Measurements from ENCODE around the gene DYSF. TPM values are rescaled to one million over a fixed set of nuclear protein-coding genes. Genes with fewer than 3 reads are reported as not detected.

DYSF gene
- total RNA-seq, 2 donors from 2014 or later: 1.4 to 3.1 TPM

- Histone ChIP-seq H3K27ac (ENCODE audit: low read depth, low read length) (no peak overlapping the region), H3K36me3 (ENCODE audit: control insufficient read depth, insufficient read depth, low read length) (no peaks in the 10 kb centered on the region), H3K27me3 (ENCODE audit: control insufficient read depth, insufficient read depth, low read length, poor library complexity, severe bottlenecking) (no peaks in the 10 kb centered on the region), H3K4me3 (ENCODE audit: low read length) (no peak overlapping the region), H3K9ac (ENCODE audit: extremely low read depth, low read length, poor library complexity, severe bottlenecking) (no peak overlapping the region), H3K4me1 (ENCODE audit: control insufficient read depth, insufficient read depth, low read length) (peaks cover 3% of the 10 kb centered on the region), H3K9me3 (ENCODE audit: control insufficient read depth, low read length) (no peaks in the 10 kb centered on the region)
- DNase-seq: no peak
- TF ChIP-seq CTCF (conservative IDR thresholded peaks at IDR 0.05): no peak
- 62 to 90% methylated on average over 3 to 10 of the region's 10 CpGs for WGBS, 2 experiments (ENCODE audit: insufficient coverage in 1 of 2, insufficient read length in 1 of 2)
- peaks cover 2% of the 10 kb centered on the region for H3K27me3 Mint-ChIP-seq (ENCODE audit: insufficient read depth)
- H3K9me3 Mint-ChIP-seq: no peaks in the 10 kb centered on the region
- peaks cover 10% of the 10 kb centered on the region for H3K4me1 Mint-ChIP-seq
- no peaks in the 10 kb centered on the region for H3K36me3 Mint-ChIP-seq (ENCODE audit: low read depth)
- peak overlapping the region; percentile 49 for H3K27ac Mint-ChIP-seq
- H3K4me3 Mint-ChIP-seq: no peak overlapping the region
These were observed 136.4 kb downstream of the DYSF start for GRCh38 chr2:71589763-71590162.

GRCh38 chr2:71591044-71591443 is 137.7 kb downstream of the DYSF start:
- Histone ChIP-seq H3K27ac (ENCODE audit: low read depth, low read length) (no peak overlapping the region), H3K4me3 (ENCODE audit: low read length) (no peak overlapping the region), H3K27me3 (ENCODE audit: control insufficient read depth, insufficient read depth, low read length, poor library complexity, severe bottlenecking) (no peaks in the 10 kb centered on the region), H3K36me3 (ENCODE audit: control insufficient read depth, insufficient read depth, low read length) (no peaks in the 10 kb centered on the region), H3K9ac (ENCODE audit: extremely low read depth, low read length, poor library complexity, severe bottlenecking) (no peak overlapping the region), H3K4me1 (ENCODE audit: control insufficient read depth, insufficient read depth, low read length) (peaks cover 3% of the 10 kb centered on the region), H3K9me3 (ENCODE audit: control insufficient read depth, low read length) (no peaks in the 10 kb centered on the region)
- H3K27me3 Mint-ChIP-seq (ENCODE audit: insufficient read depth): peaks cover 2% of the 10 kb centered on the region
- H3K27ac Mint-ChIP-seq: peak overlapping the region; percentile 21
- 92 to 96% methylated on average over 3 of the region's 3 CpGs for WGBS, 2 experiments (ENCODE audit: insufficient coverage in 1 of 2, insufficient read length in 1 of 2)
- no peak overlapping the region for H3K4me3 Mint-ChIP-seq
- peaks cover 10% of the 10 kb centered on the region for H3K4me1 Mint-ChIP-seq
- no peaks in the 10 kb centered on the region for H3K9me3 Mint-ChIP-seq
- no peak for TF ChIP-seq CTCF (conservative IDR thresholded peaks at IDR 0.05)
- H3K36me3 Mint-ChIP-seq (ENCODE audit: low read depth): no peaks in the 10 kb centered on the region
- no peak for DNase-seq

GRCh38 chr2:71592181-71592711 is 138.9 kb downstream of the DYSF start:
- Mint-ChIP-seq H3K36me3 (ENCODE audit: low read depth) (no peaks in the 10 kb centered on the region), H3K27ac (no peak overlapping the region), H3K27me3 (ENCODE audit: insufficient read depth) (peaks cover 2% of the 10 kb centered on the region), H3K9me3 (no peaks in the 10 kb centered on the region), H3K4me3 (no peak overlapping the region), H3K4me1 (peaks cover 10% of the 10 kb centered on the region)
- Histone ChIP-seq H3K9ac (ENCODE audit: extremely low read depth, low read length, poor library complexity, severe bottlenecking) (no peak overlapping the region), H3K27me3 (ENCODE audit: control insufficient read depth, insufficient read depth, low read length, poor library complexity, severe bottlenecking) (no peaks in the 10 kb centered on the region), H3K36me3 (ENCODE audit: control insufficient read depth, insufficient read depth, low read length) (no peaks in the 10 kb centered on the region), H3K4me1 (ENCODE audit: control insufficient read depth, insufficient read depth, low read length) (peaks cover 3% of the 10 kb centered on the region), H3K4me3 (ENCODE audit: low read length) (no peak overlapping the region), H3K27ac (ENCODE audit: low read depth, low read length) (no peak overlapping the region), H3K9me3 (ENCODE audit: control insufficient read depth, low read length) (no peaks in the 10 kb centered on the region)
- TF ChIP-seq CTCF (conservative IDR thresholded peaks at IDR 0.05): no peak
- peak; percentile 72 for DNase-seq
- 79 to 84% methylated on average over 8 to 12 of the region's 12 CpGs for WGBS, 2 experiments (ENCODE audit: insufficient coverage in 1 of 2, insufficient read length in 1 of 2)

All from endodermal cell (in vitro differentiated cells).